Stimulated activated naive CD4-positive, alpha-beta T cell treated with Interleukin-2 at 50 U/mL for 16 hours (primary cell): ENCODE results near the gene POLR2E.
"Not testable (repeated sequence)": the region's sequence is repeated elsewhere in the genome, so short reads cannot be mapped to it uniquely, and the experiment has no call there.

Source experiments
- DNase-seq: peaks from one replicate; lab custom pipeline; 2025; lab: John Stamatoyannopoulos, UW

POLR2E gene

DNA sequence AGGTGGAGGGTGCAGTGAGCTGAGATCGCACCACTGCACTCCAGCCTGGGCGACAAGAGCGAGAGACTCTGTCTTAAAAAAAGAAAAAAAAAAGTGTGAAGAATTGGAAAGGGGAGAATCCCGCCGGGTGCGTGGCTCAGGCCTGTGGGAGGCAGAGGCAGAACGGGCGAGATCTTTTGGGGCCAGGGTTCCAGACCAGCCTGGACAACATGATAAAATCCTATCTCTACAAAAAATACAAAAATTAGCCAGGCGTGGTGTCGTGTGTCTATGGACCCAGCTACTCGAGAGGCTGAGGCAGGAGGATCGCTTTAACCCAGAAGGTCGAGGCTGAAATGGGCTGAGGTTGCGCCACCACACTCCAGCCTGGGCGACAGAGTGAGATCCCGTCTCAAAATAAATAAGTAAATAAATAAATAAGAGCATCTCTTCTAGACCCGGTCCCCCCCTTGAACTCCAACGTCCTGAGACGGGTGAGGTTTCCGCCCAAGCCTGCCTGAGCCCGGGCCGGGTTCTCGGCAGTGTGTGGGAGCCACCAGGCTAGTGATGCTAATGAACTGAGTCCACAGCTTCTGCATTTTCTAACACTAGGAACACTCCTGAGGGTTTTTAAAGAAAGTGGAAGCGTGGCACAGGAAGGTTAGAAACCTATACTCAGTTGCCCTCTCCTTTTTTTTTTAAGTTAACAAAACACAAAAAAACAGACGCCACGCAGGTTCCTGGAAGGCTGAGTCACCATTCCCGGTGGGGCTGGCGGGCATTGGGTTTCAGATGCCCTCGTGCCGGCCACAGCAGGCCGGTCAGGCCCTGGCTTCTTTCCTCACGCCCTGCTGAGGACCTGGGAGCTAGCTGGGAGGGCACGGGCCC, 30.7 kb upstream of the POLR2E start:
- DNase-seq, result no peak

DNA sequence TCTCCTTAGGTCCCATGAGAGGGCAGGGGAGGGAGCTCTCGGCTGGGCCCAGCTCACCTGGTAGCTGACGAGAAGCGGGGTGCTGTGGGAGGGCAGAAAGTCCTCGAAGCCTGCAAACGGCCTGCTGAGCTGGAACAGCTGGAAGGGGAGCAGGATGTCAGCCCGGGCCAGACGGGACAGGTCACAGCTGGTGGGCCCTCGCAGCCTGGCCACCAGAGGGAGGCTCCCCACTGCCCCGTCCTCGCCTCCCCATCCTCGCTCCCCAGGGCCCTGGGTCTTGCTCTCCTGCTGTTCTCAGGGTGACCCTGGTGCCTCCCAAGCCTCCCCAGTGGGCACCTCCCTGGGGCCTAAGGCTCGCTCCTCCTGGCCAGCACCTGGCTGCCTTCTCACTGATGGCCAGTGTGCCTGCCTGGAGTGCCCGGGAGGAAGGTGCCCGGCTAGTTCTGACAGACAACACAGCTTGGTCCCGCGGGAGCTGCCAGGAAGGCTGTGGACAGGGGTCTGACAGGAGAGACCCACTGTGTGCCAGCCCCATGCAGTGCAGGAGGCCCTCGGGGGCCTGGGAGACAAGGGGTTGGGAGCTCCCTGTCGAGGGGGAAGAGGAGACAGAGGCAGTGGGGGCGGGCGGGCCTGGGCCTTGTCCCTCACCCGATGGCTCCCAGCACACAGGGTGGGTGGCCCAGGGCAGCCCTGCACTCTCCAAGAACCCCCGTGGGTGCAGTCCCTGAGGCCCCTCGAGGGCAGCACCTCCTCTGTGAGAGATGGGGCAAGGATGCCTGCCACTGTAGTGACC, 28.9 kb upstream of the POLR2E start:
- DNase-seq, result no peak

DNA sequence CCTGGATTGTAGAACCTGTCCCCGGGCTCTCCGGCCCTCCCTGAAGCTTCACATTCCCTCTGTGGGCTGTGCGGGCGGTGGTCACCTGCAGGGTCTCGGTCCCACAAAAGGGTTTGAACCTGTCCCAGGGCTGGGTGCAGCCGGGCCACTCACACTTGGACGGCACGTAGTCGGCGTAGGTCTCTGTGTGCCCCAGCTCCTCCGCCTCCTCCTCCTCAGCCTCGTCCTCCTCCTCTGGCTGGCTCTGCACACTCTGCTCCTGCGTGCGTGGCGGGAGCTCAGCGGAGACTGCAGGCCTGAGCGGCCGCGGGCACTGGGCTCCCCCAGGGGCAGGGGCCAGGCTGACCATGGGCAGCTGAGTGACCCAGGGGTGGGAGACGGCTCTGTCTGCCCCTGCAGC, 28.2 kb upstream of the POLR2E start:
- no peak for DNase-seq

DNA sequence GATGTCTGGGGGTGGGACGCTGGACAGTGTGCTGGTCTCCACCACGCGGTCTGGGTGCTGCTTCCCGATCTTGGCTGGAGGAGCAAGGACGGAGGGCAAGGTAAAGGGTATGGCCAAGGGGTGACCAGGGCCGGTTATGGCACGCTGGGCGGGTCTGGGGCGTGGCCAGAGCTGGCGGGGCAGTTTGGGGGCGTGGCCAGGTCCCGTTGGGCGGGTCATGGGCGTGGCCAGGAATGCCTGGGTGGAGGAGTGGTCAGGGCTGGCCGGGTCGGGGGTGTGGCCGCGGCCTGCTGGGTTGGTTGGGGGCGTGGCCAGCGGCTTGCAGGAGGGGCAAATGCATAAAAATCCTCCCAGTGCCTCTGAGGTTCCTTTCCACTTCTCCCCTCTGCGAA, 27.8 kb upstream of the POLR2E start:
- DNase-seq, result peak; percentile 18

DNA sequence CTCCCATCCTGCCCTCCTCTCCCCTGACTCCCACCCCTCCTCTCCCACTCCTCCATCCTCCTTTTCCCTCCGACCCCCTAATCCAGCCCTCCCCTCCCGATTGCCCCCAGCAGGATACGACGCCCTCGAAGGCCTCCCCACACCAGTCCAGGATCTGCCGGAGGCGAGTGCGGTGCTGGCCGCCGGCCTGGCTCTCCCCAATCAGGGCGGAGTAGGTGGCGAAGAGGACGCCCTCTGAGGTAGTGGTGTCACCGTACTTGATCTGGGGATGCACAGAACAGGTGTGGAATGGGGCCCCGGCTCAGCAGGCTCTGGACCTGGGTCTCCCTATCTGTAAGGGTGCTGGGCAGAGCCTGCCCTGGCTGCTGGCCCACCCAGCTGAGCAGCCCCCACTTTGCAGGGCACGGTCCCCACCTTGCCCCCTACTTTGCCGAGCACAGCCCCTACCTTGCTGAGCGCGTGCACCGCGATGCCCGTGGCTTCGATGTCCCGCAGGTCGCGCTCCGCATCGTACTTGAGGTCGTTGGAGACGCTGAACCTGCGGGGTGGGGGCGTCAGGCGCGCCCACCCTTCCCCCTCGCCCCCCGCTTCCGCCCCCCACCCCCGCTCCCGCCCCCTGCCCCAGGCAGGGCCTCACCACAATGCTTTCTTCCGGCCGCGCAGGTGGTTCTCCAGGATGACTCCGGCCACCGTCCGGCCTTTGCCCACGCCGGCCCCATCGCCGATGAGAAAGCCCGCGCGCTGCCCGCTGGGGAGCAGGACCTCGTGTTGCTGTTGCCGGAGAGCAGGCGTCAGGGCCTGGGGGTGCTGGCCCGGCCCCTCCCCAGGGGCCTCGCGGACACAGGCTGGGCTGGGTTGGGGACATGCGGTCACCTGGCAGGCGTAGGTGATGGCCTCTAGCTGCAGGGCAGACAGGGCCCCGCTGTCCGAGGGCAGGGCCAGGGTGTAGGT, 27.1 kb upstream of the POLR2E start:
- no peak for DNase-seq

DNA sequence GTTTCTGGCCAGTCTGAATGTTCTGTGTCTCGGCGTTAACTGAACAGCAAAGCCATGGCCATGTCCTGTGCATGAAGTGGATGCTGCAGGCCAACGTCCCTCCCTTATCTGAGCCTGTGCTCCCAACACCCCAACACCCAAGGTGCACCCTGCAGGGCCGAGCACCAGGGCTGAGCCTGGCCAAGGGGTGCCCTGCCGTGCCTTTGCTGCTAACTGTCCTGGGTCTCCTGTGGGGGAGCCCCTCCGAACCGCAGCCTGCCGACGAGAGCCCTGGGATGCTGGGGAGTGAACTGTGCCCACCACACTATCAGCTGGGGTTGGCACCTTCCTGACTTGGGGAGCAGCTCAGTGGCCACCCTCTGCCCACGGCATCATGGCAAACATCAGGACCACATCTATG, 26.2 kb upstream of the POLR2E start:
- no peak for DNase-seq

DNA sequence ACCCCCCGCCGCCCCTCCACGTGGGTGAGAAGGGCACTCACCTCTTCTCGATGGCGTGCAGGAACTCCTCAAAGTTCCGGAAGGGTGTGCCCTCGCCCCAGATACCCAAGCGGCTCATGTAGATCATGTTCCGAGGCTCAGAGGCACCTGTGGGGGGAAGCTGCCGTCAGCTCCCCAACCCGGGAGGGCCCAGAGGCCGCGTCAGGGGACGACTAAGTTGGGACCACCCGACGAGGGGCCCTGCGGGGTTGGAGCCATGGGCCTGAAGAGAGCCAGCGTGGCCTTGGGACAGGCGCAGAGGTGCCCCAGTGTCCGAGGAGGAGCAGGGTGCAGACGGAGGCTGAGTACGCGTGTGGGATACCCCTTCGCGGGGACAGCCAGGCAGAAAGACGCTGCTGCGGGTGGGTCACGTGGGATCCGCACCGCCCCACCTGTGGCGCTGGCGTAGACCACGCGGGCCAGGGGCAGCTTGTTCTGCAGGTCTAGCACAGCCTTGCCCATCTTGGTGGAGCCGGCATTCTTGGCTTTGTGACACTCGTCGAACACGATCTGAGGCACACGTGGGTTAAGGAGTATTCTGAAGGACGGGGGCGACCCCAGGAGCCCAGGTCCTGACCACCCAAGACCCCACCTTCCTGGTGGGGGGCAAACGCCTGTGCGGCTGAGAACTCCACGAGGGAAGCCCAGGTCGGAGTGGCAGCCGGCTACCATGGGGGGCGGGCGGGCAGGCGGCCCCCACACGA, 24.5 kb upstream of the POLR2E start:
- no peak for DNase-seq

DNA sequence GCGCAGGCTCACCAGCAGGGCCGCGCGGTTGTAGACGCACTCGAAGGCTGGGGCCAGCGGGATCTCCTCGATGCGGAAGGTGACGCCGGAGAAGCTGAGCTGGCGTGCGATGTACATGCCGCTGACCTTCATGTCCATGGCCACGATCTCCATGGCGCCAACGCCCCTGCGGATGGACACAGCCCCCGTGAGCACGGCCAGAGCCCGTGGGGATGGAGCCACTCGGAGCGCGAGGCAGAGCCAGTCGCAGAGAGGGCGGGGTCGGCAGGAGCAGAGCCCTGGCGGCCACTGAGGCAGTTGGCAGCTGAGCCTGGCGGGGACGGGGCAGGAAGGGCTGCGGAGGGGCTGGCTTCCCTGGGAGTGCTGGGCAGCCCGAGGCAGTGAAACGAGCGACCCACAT, 23.8 kb upstream of the POLR2E start:
- DNase-seq, result no peak

DNA sequence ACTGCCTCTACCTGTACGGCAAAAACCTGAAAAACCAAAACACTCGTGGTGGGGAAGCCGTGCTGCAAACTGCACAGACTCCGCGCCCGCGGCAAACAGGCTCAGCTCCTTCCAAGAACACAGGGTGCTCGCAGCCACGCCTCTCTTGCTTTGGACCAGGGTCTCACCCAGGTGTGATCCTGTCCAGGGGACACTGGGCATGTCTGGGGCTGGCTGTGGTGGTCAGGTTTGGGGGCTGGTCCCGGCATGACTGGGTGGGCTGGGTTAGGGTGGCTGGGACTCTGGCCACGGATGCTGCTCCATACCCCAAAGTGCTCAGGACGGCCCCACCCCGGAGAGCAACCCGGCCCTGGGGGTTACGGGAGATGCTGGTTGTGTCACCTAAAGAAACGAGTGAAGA, 22.5 kb upstream of the POLR2E start:
- DNase-seq, result no peak

DNA sequence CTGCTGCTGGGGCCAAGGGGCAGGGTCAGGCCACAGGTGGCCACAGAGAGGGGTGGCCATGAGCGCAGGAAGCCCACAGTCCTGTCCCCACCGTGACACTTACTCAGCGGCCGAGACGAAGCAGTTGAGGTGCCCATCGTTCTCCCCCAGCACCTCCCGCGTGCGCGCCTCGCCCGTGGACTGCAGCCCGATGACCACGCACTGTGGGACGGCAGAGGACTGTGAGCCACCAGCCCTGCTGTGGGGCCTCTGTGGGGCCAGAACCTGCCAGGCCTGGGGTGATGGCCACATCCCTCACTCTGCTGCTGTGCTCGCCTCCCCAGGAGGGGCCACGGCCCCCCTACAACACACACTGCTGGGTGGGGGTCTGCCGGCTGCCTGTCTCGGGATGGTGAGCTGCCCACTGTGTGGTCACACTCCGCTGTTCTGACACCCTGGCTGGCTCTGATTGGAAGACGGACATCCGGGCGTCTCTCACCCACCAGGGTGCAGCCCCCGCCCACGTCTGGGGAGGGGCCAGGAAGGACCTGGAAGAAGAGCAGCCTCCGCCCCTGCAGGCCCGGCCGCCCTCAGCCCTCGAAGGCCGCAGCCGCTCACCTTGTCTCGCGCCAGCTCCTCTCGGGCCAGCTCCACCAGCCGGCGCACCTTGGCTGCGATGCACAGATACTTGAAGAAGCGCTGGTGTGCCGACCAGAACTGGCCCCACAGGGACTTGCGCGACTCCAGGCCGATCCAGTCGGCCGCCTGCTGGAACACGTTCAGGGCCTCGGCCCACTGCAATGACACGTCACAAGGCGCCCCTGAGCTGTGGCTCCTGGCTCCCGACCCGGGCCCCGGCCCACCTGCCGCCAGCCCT, 21.8 kb upstream of the POLR2E start:
- no peak for DNase-seq

DNA sequence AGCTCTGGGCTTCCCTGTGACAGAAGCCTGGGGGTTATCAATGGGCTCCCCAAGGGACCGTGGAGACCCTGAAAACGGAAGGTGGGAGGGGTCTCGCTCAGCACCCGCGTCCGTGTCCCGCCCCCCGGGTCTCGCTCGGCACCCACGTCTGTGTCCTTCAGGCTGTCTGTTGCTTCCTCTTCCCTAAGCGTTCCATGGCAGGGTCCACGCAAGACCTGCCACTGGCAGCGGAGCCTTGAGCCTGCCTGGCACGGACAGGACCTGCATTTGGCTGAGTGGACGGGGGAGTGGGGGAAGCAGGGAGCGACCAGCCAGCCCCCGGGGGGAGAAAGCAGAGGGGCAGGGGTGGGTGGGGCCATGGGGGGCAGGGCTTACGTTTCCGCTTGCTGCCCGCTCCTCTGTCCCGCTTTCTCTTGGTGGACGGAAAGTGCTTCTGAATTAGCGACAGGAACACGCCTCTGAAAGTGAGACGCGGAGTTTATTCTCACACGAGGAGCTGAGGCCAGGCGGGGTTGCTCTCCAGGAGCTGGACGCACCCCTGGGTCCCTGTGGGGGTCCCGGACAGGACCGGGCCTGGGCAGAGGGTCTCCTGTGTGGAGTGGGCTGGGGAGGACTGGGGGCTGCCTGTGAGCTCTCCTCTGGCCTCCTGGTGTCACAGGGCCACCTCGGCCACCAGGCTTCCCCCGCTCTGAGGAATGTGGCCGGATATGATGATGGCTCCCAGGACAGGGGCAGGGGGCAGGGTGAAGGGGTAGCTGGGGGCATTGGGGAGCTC, 20.7 kb upstream of the POLR2E start:
- no peak for DNase-seq

DNA sequence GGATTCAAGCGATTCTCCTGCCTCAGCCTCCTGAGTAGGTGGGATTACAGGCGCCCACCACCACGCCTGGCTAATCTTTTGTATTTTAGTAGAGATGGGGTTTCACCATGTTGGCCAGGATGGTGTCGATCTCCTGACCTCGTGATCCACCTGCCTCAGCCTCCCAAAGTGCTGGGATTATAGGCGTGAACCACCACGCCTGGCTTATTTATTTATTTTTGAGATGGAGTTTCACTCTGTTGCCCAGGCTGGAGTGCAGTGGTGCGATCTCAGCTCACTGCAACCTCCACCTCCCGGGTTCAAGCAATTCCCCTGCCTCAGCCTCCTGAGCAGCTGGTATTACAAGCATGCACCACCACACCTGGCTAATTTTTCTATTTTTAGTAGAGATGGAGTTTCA, 19.6 kb upstream of the POLR2E start:
- not testable (repeated sequence) for DNase-seq

DNA sequence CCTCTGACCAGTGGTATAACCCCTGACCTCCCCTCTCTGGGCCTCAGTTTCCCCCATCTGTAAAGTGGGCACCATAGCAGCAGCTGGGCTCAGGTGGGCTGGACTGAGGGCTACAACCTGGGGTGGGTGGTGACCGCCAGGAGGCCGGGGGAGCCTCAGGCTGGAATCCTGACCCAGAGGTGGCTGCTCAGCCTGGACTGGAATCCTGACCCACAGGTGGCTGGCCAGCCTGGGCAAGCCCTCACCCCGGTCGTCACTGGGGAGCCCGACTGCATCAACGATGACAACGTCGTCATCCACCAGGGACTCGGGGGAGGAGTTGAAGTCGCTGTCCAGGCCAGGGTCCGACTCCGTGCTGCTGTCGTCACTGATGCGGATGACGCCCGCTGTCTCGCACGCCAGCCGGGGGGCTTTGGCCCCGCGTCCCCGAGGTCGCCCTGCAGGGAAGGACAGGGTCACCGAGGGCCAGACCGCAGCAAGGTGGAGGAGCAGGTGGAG, 18.9 kb upstream of the POLR2E start:
- DNase-seq, result no peak

DNA sequence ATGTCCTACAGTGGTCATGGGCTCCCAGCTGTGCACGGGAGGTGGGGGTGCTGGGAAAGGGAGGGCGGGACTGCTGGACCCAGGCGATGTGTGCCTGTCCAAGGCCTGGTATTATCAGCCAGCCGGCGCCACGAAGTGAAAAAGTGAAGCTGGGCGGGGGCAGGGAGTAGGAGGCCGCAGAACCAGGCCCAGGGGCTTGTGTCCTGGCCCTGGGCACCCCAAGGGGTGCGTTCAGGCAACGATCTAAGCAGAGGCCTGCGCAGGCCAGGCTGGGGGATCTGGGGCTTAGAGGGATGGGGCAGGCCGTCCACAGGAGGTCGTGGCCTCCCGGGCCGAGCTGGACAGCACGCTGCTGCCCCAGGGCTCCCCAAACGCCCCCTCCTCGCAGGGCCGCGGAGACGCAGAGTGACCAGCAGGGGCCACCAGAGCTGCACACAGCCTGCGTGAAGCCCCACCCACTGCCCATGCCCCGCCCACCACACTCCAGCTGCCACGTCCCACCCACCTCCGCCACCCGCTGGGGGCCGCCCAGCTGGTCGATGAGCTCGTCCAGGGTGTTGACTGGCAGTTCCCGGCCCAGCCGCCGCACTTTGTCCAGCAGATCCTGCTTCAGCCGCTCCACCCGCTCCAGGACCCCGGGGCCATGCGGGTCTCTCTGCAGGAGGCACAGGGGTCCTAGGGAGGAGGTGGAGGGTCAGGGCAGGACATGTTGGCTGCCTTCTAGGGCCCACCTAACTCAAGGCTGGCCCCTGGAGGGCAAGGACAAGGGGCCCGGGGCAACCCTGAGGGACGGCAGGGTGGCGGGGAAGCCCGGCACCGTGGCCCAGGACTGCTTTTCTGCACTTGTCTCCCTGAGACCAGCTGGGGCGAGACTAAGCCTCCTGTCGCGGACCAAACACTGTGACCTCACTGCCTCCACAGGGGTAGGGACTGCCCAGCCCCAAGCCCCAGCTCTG, 18.1 kb upstream of the POLR2E start:
- peak; percentile 74 for DNase-seq

DNA sequence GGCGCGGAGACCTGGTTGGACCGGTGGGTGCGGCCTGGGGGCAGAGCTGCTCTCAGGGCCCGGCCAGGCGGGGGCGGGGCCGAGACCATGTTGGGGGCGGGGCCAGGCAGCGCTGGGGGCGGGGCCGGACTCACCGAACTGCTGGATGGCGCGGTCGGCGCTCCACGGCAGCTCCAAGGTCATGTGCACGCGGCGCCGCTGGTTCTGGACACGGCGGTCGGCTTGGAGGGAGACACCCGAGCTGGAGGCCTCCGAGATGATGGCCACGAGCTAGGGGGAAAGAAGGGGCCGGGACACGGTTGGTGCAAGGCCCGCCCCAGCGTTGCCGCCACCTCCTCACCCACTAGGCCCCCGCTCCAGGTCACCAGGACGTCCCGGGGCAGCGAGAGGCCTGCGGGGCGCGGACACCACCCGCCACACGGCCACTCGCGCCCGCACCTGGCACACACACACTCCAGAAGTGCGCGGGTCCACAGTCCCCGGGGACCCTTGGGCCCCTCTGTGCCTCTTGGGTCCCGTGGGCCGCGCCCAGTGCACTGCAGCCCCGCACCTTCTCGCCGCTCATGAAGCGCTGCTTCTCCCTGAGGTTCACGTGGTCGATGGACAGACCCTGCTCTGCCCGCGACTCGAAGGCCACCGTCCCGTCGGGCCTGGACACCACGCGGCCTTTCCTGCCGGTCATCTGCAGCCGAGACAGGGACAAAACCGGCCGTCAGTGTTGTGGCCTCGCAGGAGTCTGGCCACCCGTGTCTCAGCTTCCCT, 17.3 kb upstream of the POLR2E start:
- no peak for DNase-seq

DNA sequence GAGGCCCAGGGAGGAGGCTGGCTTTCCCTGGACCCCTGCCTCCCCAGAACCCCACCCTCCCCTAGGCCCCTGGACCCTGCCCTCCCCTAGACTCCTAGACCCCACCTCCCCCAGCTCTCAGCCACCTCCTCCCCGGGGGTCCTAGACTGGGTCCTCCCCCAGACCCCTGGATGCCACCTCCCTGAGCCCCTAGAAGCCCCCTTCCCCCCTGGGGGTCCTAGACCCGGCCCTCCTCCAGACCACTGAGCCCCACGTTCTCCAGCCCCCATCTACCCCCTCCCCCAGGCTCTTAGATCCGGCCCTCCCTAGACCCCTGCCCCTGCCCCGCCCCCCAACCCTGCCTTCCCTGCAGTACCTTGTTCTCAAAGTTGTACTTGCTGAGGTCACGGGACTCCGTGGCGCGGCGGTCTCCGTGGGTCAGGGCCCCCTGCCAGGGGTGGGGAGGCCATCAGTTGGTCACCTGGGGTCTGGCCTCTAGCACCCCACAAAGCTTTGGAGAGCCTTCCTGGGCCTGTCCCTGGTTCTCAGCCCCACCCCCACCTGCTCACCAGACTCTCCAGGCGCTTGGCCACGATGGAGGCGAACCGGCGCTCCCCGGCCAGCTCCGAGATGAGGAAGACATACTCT, 16.6 kb upstream of the POLR2E start:
- DNase-seq, result no peak
